HS-27A (cell line): ENCODE measurements around the gene AEN.

ENCODE experiments used
- DNase-seq: peaks from one replicate; pipeline ENCODE4 v3.0.0-alpha.2; 2012; ENCODE audit warnings: low read depth, missing footprints

The AEN gene

GRCh38 chr15:88664151-88664778, 43.1 kb downstream of the AEN start:
- DNase-seq: no peak

- DNase-seq: no peak
Observed at GRCh38 chr15:88674661-88675060, 53.5 kb downstream of the AEN start.

- DNase-seq: no peak
Observed at GRCh38 chr15:88678755-88679154, 57.6 kb downstream of the AEN start.

- no peak for DNase-seq
Observed at GRCh38 chr15:88680241-88681001, 59.3 kb downstream of the AEN start.

GRCh38 chr15:88681610-88682221, 60.6 kb downstream of the AEN start:
- DNase-seq: no peak
